Measurements from ENCODE around the gene KCNN4.

Gene KCNN4

DNA sequence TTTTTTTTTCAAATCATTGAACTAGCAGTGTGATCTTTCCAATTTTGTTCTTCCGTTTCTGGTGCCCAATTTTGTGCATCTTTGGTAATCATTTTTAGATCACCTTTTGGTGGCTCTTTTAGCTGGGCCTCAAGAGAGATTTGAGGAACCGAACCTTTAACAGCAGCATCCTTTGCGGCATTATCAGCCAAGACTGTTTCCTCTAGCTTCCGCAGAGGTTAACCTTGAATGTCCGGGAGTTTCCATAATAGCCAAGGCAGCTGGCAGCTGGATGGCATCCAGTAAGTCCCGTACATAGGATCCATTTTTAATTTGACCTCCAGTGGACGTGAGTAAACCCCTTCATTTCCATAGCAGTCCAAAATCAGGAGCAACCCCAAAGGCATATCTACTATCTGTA, 55.3 kb downstream of the KCNN4 start:
- no peak overlapping the region for H3K27ac ChIP-seq
- TF ChIP-seq, protein P1, sequence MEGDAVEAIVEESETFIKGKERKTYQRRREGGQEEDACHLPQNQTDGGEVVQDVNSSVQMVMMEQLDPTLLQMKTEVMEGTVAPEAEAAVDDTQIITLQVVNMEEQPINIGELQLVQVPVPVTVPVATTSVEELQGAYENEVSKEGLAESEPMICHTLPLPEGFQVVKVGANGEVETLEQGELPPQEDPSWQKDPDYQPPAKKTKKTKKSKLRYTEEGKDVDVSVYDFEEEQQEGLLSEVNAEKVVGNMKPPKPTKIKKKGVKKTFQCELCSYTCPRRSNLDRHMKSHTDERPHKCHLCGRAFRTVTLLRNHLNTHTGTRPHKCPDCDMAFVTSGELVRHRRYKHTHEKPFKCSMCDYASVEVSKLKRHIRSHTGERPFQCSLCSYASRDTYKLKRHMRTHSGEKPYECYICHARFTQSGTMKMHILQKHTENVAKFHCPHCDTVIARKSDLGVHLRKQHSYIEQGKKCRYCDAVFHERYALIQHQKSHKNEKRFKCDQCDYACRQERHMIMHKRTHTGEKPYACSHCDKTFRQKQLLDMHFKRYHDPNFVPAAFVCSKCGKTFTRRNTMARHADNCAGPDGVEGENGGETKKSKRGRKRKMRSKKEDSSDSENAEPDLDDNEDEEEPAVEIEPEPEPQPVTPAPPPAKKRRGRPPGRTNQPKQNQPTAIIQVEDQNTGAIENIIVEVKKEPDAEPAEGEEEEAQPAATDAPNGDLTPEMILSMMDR (conservative IDR thresholded peaks at IDR 0.05), result no peak

DNA sequence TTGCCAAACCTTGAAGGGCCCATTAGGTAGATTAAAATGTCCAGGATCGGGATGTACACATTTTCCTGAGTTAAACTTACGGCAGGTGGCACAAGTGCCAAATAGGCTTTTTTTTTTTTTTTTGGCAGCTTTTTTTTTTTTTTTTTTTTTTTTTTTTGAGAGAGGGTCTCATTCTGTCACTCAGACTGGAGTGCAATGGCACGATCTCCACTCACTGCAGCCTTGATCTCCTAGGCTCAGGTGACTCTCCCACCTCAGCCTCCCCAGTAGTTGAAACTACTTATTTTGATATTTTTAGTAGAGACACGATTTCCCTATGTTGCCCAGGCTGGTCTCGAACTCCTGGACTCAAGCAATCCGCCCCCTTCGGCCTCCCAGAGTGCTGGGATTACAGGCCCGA, 55.9 kb downstream of the KCNN4 start:
- no peak overlapping the region for H3K27ac ChIP-seq
- TF ChIP-seq, protein P1 (conservative IDR thresholded peaks at IDR 0.05), result no peak

DNA sequence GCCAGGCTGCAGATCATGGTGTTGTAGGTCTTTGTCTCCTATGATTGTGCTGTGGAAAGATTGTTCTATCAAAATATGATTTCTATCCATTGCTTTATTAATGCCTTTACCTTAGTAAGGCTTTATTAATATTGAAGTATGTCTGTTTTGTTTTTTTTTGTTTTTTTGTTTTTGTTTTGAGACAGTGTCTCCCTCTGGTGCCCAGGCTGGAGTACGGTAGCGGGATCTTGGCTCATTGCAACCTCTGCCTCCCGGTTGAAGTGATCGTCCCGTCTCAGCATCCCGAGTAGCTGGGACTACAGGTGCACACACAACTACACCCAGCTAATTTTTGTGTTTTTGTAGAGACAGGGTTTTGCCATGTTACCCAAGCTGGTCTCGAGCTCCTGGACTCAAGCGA, 57.2 kb downstream of the KCNN4 start:
- TF ChIP-seq, protein P1 (conservative IDR thresholded peaks at IDR 0.05), result peak; percentile 22; the same call in 1 of the 2 replicates
- no peak overlapping the region for H3K27ac ChIP-seq

DNA sequence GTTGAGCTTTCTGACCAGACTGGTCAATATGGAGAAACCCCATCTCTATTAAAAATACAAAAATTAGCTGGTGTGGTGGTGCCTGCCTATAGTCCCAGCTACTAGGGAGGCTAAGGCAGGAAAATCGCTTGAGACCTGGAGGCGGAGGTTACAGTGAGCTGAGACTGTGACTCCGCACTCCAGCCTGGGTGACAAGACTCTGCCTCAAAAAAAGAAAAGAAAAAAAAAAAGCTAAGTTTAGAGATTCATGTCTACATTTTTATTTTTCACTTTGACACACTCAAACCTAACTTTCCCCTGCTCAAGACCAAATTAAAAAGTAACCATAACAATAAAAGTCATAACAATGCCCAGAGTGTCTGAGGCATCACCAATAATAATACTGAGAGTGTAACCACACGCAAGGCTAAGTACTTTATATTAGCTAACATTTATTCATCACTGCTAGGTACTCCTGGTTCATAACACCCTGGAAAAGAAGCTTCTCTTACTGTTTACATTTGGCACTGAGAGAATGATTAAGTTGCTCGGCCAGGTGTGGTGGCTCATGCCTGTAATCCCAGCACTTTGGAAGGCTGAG, 59.2 kb downstream of the KCNN4 start:
- TF ChIP-seq, protein P1 (conservative IDR thresholded peaks at IDR 0.05), result no peak
- no peak overlapping the region for H3K27ac ChIP-seq

DNA sequence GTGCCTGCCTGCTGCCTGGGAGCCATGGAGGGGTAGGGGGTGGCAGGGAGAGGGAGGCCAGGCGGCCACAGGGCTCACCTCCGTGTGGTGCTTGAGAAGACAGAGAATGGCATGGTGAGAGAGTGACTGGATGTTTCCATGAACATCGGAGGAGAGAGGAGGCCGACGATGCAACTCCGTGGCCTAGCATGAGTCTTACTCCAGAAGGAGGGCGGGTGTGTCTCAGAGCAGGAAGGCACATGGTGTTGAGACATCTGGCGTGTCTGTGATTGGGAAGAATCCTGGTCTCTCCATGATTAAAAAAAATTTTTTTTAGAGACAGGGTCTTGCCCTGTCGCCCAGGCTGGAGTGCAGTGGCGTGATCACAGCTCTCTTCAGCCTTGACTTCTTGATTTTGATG, 59.8 kb downstream of the KCNN4 start:
- TF ChIP-seq, protein P1 (conservative IDR thresholded peaks at IDR 0.05), result no peak
- H3K27ac ChIP-seq, result no peak overlapping the region

- TF ChIP-seq, protein P1 (conservative IDR thresholded peaks at IDR 0.05), result no peak
- H3K27ac ChIP-seq, result no peak overlapping the region
These were observed 60.9 kb downstream of the KCNN4 start for GRCh38 chr19:43719918-43720317.

DNA sequence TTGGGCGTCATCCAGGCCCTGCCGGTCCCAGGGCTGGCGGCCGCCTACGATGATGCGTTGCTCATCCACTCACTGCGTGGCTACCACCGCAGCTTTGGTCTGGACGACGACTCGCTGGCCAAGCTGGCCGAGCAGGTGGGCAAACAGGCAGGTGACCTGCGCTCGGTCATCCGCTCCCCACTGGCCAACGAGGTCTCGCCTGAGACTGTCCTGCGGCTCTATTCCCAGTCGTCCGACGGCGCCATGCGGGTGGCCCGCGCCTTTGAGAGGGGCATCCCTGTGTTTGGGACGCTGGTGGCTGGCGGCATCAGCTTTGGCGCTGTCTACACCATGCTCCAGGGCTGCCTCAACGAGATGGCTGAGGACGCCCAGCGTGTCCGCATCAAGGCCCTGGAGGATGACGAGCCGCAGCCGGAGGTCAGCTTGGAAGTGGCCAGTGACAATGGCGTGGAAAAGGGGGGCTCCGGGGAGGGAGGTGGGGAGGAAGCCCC, 61.4 kb downstream of the KCNN4 start:
- TF ChIP-seq, protein P1 (conservative IDR thresholded peaks at IDR 0.05), result no peak
- no peak overlapping the region for H3K27ac ChIP-seq
